Chondrocyte (in vitro differentiated cells): ENCODE measurements around the gene GPC3. TPM values are rescaled to one million over a fixed set of nuclear protein-coding genes. Genes with fewer than 3 reads are reported as not detected.

Experiments
- DNase-seq: peaks from one replicate; pipeline ENCODE4 v3.0.0; 2021; ENCODE audit warnings: mixed read lengths, low spot score
- H3K27ac Mint-ChIP-seq: one replicate; pipeline ENCODE4 v1.8.0; 2021; ENCODE audit warnings: mild to moderate bottlenecking, moderate library complexity, mixed read lengths; ENCODE audit not compliant: unreplicated experiment
- H3K27me3 Mint-ChIP-seq: 2 replicates; pipeline ENCODE4 v1.8.0; 2021; ENCODE audit warnings: low read depth, mixed read lengths
- H3K36me3 Mint-ChIP-seq: 2 replicates; pipeline ENCODE4 v1.8.0; 2021; ENCODE audit warnings: low read depth, mixed read lengths
- H3K4me1 Mint-ChIP-seq: 2 replicates; pipeline ENCODE4 v1.8.0; 2021; ENCODE audit warnings: low read depth, mild to moderate bottlenecking, mixed read lengths
- H3K4me3 Mint-ChIP-seq: one replicate; pipeline ENCODE4 v1.8.0; 2021; ENCODE audit warnings: mild to moderate bottlenecking, moderate library complexity, mixed read lengths; ENCODE audit not compliant: unreplicated experiment
- H3K9me3 Mint-ChIP-seq: 2 replicates; pipeline ENCODE4 v1.8.0; 2021; ENCODE audit warnings: low read depth, mixed read lengths
- total RNA-seq: library from RNA; stranded (reverse); gene quantifications from 3 replicates; pipeline ENCODE4 v1.2.1, GENCODE V29; 2021
- TF ChIP-seq, protein P1 (sequence below): fragments of 200-600 bp; sonication (generic); IDR thresholded peaks from 2 replicates; pipeline ENCODE4 v1.5.0; 2021; ENCODE audit warnings: antibody characterized with exemption, mild to moderate bottlenecking, moderate library complexity

Gene GPC3
- total RNA-seq, 1 donor from 2014 or later: 1.9 TPM

DNA sequence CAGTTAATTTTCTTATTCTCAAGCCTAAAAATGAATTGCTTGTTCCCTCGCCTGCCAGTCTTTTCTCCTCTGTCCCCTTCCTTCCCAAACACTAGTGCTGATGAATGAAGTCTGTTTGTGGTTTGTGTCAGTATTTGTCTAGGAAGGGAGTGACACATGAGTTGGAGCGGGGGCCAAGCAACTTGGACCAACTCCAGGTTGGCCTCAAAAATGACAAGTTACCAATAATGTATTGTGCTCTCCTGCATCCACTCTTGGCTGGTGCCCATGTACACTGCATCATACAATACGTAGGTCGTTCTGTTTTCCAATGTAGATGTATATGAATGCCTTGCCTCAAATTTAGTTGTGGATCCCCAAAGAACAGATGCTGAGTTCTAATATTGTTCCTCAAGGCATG, 347.1 kb downstream of the GPC3 start:
- no peak for DNase-seq
- Mint-ChIP-seq H3K9me3 (no peaks in the 10 kb centered on the region), H3K27me3 (no peaks in the 10 kb centered on the region), H3K36me3 (no peaks in the 10 kb centered on the region), H3K27ac (no peak overlapping the region), H3K4me1 (peaks cover 59% of the 10 kb centered on the region), H3K4me3 (no peak overlapping the region)
- TF ChIP-seq, protein P1, sequence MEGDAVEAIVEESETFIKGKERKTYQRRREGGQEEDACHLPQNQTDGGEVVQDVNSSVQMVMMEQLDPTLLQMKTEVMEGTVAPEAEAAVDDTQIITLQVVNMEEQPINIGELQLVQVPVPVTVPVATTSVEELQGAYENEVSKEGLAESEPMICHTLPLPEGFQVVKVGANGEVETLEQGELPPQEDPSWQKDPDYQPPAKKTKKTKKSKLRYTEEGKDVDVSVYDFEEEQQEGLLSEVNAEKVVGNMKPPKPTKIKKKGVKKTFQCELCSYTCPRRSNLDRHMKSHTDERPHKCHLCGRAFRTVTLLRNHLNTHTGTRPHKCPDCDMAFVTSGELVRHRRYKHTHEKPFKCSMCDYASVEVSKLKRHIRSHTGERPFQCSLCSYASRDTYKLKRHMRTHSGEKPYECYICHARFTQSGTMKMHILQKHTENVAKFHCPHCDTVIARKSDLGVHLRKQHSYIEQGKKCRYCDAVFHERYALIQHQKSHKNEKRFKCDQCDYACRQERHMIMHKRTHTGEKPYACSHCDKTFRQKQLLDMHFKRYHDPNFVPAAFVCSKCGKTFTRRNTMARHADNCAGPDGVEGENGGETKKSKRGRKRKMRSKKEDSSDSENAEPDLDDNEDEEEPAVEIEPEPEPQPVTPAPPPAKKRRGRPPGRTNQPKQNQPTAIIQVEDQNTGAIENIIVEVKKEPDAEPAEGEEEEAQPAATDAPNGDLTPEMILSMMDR: no peak

DNA sequence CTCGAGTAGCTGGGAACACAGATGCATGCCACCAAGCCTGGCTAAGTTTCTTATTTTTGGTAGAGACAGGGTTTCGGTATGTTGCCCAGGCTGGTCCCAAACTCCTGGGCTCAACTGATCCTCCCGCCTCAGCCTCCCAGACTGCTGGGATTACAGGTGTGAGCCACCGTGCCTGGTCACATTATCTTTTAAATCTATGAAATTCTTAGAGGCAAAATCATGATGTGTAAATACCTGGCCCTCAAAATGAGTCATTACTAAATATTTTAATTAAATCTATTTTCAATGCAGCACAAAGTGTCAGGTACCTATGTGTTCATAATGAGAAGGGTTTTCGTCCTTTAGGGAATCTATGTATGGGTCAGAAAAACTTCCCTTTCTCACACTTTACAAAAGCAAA, 347.6 kb downstream of the GPC3 start:
- Mint-ChIP-seq H3K27ac (no peak overlapping the region), H3K4me3 (no peak overlapping the region), H3K36me3 (no peaks in the 10 kb centered on the region), H3K9me3 (no peaks in the 10 kb centered on the region), H3K4me1 (peaks cover 57% of the 10 kb centered on the region), H3K27me3 (no peaks in the 10 kb centered on the region)
- TF ChIP-seq, protein P1: no peak
- no peak for DNase-seq

DNA sequence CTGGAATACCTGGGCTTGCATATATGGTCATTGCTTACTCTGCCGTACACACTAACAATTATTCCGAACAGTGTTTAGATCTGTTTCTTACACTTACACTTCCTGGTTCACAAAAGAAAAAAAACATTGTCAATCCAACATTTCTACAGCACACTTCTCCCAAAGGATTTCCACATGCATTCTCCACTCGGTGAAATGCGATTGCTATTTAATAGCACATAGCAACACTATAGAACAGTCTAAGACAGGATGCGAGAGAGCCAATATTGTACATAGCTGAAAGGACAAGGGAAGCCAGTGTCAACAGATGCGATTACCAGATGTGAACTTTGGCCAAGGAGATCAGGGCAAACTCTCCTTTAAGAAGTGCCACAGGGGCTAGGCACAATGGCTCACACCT, 349.4 kb downstream of the GPC3 start:
- H3K4me3 Mint-ChIP-seq: no peak overlapping the region

DNA sequence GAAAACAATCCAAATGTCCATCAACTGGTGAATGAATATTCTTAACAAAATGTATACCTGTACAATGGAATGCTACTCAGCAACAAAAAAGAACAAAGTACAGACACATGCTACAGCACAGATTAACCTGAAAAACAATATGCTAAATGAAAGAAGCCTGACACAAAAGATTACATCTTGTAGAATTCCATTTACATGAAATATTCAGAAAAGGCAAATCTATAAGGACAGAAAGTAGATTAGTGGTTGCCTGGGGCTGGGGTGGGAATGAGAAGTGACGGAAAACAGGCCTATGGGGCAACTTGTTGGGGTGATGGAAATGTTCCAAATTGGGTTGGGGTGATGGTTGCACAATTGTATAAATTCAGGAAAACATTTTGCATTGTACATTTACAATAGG, 351.0 kb downstream of the GPC3 start:
- Mint-ChIP-seq H3K4me1 (peaks cover 46% of the 10 kb centered on the region), H3K36me3 (no peaks in the 10 kb centered on the region), H3K9me3 (no peaks in the 10 kb centered on the region), H3K4me3 (no peak overlapping the region), H3K27ac (no peak overlapping the region), H3K27me3 (no peaks in the 10 kb centered on the region)
- no peak for DNase-seq
- TF ChIP-seq, protein P1: no peak

More for the DNA sequence above, 349.4 kb downstream of the GPC3 start:
- DNase-seq: no peak
- Mint-ChIP-seq H3K27ac (no peak overlapping the region), H3K27me3 (no peaks in the 10 kb centered on the region), H3K36me3 (no peaks in the 10 kb centered on the region), H3K9me3 (no peaks in the 10 kb centered on the region), H3K4me1 (peaks cover 52% of the 10 kb centered on the region)
- TF ChIP-seq, protein P1: no peak

DNA sequence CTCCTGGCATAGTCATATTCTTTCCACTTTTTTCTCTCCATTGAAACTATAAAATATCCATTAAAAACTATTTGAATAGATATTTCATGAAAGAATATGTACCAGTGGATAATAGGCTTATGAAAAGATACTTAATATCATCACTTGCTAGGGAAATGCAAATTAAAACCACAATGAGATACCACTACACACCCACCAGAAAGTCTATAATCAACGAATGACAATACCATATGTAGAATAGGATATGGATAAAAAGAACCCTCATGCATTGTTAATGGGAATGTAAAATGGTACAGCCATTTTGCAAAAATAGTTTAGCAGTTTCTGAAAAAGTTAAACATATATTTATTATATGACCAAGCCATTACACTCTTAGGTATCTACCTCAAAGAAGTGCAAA, 351.4 kb downstream of the GPC3 start:
- no peaks in the 10 kb centered on the region for H3K36me3 Mint-ChIP-seq

More for the DNA sequence above, 351.4 kb downstream of the GPC3 start:
- DNase-seq: no peak
- Mint-ChIP-seq H3K27me3 (no peaks in the 10 kb centered on the region), H3K4me3 (no peak overlapping the region), H3K27ac (no peak overlapping the region), H3K4me1 (peaks cover 42% of the 10 kb centered on the region), H3K9me3 (no peaks in the 10 kb centered on the region)
- TF ChIP-seq, protein P1: no peak
